Muscle of leg (tissue), 11 donors: ENCODE results near the gene TMEM119. TPM values are rescaled to one million over a fixed set of nuclear protein-coding genes. Genes with fewer than 3 reads are reported as not detected.
"Not testable (repeated sequence)": the region's sequence is repeated elsewhere in the genome, so short reads cannot be mapped to it uniquely, and the experiment has no call there.

ENCODE experiments used
- DNase-seq: peaks from one replicate; pipeline ENCODE4 v3.0.0; 2013
- H3K27ac ChIP-seq: one replicate; pipeline ENCODE4 v1.5.1; 2013; ENCODE audit warnings: mild to moderate bottlenecking, low read length, control low read depth
- H3K27me3 ChIP-seq: one replicate; pipeline ENCODE4 v1.6.1; 2013; ENCODE audit warnings: low read length; ENCODE audit not compliant: control insufficient read depth, insufficient read depth
- H3K36me3 ChIP-seq: one replicate; pipeline ENCODE4 v1.6.1; 2013; ENCODE audit warnings: low read length; ENCODE audit not compliant: control insufficient read depth, insufficient read depth
- H3K4me1 ChIP-seq: one replicate; pipeline ENCODE4 v1.6.1; 2013; ENCODE audit warnings: low read length; ENCODE audit not compliant: control insufficient read depth, insufficient read depth
- H3K4me3 ChIP-seq: one replicate; pipeline ENCODE4 v1.5.1; 2013; ENCODE audit warnings: low read length, control low read depth
- H3K9me3 ChIP-seq: replicated peaks from 2 replicates; pipeline ENCODE4 v1.6.1; 2013; ENCODE audit warnings: low read depth, low read length; ENCODE audit not compliant: control insufficient read depth
- WGBS: methylation state at CpG from one replicate; pipeline ENCODE4 v1.1.5; 2013; ENCODE audit warnings: missing lambda C conversion rate; ENCODE audit not compliant: insufficient coverage; 5-methylcytosine and 5-hydroxymethylcytosine counted together
- polyA plus RNA-seq, 8 donors: library from polyadenylated mRNA; unstranded; fragments of 120-200 nt; gene quantifications; one replicate each; pipeline versions ENCODE4 v1.2.1 to v1.2.3, GENCODE V29; 2013; ENCODE audit warnings: inconsistent platforms in 1 of 8, low replicate concordance in 1 of 8; ENCODE audit not compliant: insufficient read length in 8 of 8, insufficient read depth in 1 of 8
- total RNA-seq: library from RNA; stranded (reverse); fragments of 120-200 nt; gene quantifications from one replicate; pipeline ENCODE4 v1.2.4, GENCODE V29; 2013

Gene TMEM119
- total and polyA plus RNA-seq, 9 donors: 25.2 to 68.7 (median 43.1) TPM

GRCh38 chr12:108559748-108560147 lies 38.1 kb downstream of the TMEM119 start:
- no peak for DNase-seq
- H3K27me3 ChIP-seq: no peaks in the 10 kb centered on the region
- H3K4me1 ChIP-seq: peaks cover 23% of the 10 kb centered on the region
- H3K27ac ChIP-seq: no peak overlapping the region
- H3K9me3 ChIP-seq: no peaks in the 10 kb centered on the region
- 53% methylated on average over 2 of the region's 3 CpGs for WGBS
- H3K36me3 ChIP-seq: peaks cover 16% of the 10 kb centered on the region
- H3K4me3 ChIP-seq: peak overlapping the region; percentile 95

GRCh38 chr12:108559007-108559655 lies 38.8 kb downstream of the TMEM119 start:
- Histone ChIP-seq H3K4me1 (peaks cover 23% of the 10 kb centered on the region), H3K27ac (no peak overlapping the region), H3K27me3 (no peaks in the 10 kb centered on the region), H3K9me3 (no peaks in the 10 kb centered on the region), H3K36me3 (peaks cover 10% of the 10 kb centered on the region), H3K4me3 (no peak overlapping the region)
- 91% methylated on average over 5 of the region's 14 CpGs for WGBS
- no peak for DNase-seq

- not testable (repeated sequence) for H3K4me1 ChIP-seq, DNase-seq, H3K4me3 ChIP-seq, H3K36me3 ChIP-seq, H3K9me3 ChIP-seq, H3K27me3 ChIP-seq, H3K27ac ChIP-seq
- WGBS: 95% methylated on average over 6 of the region's 9 CpGs
Observed at GRCh38 chr12:108555383-108555782, 42.5 kb downstream of the TMEM119 start.

- 81% methylated on average over 3 of the region's 5 CpGs for WGBS
- Histone ChIP-seq H3K9me3 (no peaks in the 10 kb centered on the region), H3K4me1 (no peaks in the 10 kb centered on the region), H3K4me3 (no peak overlapping the region), H3K36me3 (peaks cover 11% of the 10 kb centered on the region), H3K27me3 (no peaks in the 10 kb centered on the region), H3K27ac (no peak overlapping the region)
- no peak for DNase-seq
Observed at GRCh38 chr12:108553799-108554198, 44.1 kb downstream of the TMEM119 start.

GRCh38 chr12:108551535-108551934 lies 46.3 kb downstream of the TMEM119 start:
- DNase-seq: no peak
- no CpG with 5 or more reads among the region's 5 CpGs for WGBS
- Histone ChIP-seq H3K4me3 (no peak overlapping the region), H3K4me1 (no peaks in the 10 kb centered on the region), H3K27me3 (no peaks in the 10 kb centered on the region), H3K9me3 (no peaks in the 10 kb centered on the region), H3K36me3 (peaks cover 14% of the 10 kb centered on the region), H3K27ac (no peak overlapping the region)

GRCh38 chr12:108548954-108549521 lies 48.8 kb downstream of the TMEM119 start:
- WGBS: 84% methylated on average over 3 of the region's 7 CpGs

GRCh38 chr12:108547686-108548085 lies 50.2 kb downstream of the TMEM119 start:
- Histone ChIP-seq H3K9me3 (no peaks in the 10 kb centered on the region), H3K27ac (no peak overlapping the region), H3K27me3 (no peaks in the 10 kb centered on the region), H3K4me1 (no peaks in the 10 kb centered on the region), H3K36me3 (peaks cover 41% of the 10 kb centered on the region), H3K4me3 (no peak overlapping the region)
- DNase-seq: no peak
- 81% methylated on average over 9 of the region's 9 CpGs for WGBS

More at GRCh38 chr12:108548954-108549521, 48.8 kb downstream of the TMEM119 start:
- no peaks in the 10 kb centered on the region for H3K27me3 ChIP-seq
- H3K4me1 ChIP-seq: no peaks in the 10 kb centered on the region
- no peaks in the 10 kb centered on the region for H3K9me3 ChIP-seq
- H3K36me3 ChIP-seq: peaks cover 31% of the 10 kb centered on the region
- H3K27ac ChIP-seq: no peak overlapping the region
- no peak overlapping the region for H3K4me3 ChIP-seq
- no peak for DNase-seq

- no peak for DNase-seq
- Histone ChIP-seq H3K27me3 (no peaks in the 10 kb centered on the region), H3K9me3 (no peaks in the 10 kb centered on the region), H3K4me1 (no peaks in the 10 kb centered on the region), H3K27ac (no peak overlapping the region), H3K4me3 (no peak overlapping the region), H3K36me3 (peaks cover 41% of the 10 kb centered on the region)
- WGBS: 94% methylated on average over 3 of the region's 3 CpGs
Observed at GRCh38 chr12:108543652-108544051, 54.2 kb downstream of the TMEM119 start.

- H3K4me1 ChIP-seq: no peaks in the 10 kb centered on the region
- no peak overlapping the region for H3K4me3 ChIP-seq
- 60% methylated on average over 1 of the region's 4 CpGs for WGBS
- H3K36me3 ChIP-seq: peaks cover 47% of the 10 kb centered on the region
- H3K9me3 ChIP-seq: no peaks in the 10 kb centered on the region
- no peaks in the 10 kb centered on the region for H3K27me3 ChIP-seq
- DNase-seq: no peak
- H3K27ac ChIP-seq: no peak overlapping the region
Observed at GRCh38 chr12:108542320-108542719, 55.6 kb downstream of the TMEM119 start.
